GM18868 (cell line): Measurements from ENCODE around the gene GAMT.

Experiments used
- ATAC-seq: cut with Tn5 transposase; IDR thresholded peaks from one replicate; pipeline ENCODE4 v1.9.1; 2021; ENCODE audit warnings: mild to moderate bottlenecking, moderate library complexity; ENCODE audit not compliant: unreplicated experiment

Gene GAMT

DNA sequence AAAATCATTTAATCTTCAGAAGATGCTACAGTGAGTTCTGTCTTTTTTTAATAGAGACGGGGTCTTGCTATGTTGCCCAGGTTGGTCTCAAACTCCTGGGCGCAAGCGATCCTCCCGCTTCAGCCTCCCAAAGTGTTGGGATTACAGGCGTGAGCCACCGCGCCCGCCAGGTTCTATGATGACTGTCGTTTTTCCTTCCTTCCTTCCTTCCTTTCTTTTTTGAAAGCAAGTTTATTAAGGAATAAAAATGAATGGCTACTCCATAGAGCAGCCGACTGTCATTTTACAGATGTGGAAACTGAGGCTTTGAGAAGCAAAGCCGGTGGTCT, 511 bp upstream of the GAMT start:
- no peak for ATAC-seq

DNA sequence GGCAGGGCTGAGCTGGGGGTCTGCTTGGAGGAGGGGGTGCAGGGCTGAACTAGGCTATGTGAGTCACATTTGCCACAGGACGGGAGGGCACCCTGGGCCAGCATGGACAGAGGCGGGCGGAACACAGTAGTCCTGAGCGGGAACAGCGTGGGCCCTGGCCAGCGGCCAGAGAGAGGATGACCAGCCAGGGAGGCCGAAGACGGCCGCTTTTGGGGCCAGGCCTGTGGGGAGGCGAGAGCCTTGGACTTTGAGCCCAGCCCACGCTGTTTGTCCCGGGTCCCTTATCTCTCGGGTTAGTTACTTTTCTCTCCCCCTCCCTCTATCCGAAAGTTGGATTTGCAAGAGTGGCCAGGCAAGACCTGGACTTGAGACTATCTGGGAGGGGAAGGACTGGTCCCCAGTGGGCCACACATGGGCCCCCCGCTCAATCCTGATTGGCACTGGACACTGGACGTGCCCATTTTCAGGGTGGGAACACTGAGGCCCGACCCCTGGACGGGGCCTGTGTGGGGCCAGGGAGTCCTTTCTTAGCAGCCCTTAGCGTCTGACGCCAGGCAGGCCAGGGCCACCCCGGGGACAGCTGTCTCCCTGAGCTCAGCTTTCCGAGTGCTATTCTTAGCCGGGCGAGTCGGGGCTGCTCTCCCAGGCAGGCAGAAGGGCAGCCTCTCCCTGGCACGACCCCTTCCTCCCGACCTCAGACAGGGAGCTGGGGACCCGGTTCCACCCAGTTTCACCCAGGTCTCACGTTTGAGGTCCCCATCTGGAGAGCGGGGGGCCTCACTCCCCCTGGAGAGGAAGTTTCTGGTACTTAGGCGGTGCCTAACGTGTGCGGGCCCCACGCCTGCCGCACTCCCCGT, 833 bp downstream of the GAMT start:
- ATAC-seq: no peak

DNA sequence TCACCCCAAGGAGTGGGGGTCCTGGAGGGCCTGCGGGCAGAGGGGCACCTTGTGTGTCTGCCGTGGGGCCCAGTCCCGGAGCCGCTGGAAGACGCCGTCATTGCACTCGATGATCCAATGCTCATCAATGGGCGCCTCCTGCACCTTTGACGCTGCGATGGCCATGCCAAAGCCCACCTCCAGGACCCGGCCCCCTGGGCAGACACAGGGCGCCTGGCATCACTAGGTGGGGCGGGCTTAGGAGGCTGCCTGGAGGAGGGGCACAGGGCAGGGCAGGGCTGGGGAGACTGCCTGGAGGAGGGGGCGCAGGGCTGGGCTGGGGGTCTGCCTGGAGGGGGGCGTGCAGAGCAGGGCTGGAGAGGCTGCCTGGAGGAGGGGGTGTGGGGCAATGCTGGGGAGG, 1.6 kb downstream of the GAMT start:
- ATAC-seq: no peak

DNA sequence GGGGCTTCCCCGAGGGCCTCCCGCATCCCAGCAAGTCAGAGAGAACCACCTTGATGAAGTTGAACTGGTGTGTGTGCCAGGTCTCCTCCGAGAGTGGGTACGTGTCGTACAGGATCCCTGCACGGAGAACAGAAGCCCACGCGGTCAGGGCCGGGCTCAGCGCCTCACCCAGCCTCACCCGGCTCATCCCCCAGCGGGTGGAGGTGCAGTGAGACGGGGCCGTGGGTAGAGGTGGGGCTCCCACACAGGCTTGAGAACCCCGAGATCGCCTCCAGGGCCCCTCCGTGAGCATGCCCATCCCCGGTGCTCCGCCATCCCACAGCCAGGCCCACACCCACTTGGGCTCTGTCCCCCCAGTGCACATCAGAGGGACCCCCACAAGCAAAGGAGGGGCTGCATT, 2.3 kb downstream of the GAMT start:
- ATAC-seq: no peak

DNA sequence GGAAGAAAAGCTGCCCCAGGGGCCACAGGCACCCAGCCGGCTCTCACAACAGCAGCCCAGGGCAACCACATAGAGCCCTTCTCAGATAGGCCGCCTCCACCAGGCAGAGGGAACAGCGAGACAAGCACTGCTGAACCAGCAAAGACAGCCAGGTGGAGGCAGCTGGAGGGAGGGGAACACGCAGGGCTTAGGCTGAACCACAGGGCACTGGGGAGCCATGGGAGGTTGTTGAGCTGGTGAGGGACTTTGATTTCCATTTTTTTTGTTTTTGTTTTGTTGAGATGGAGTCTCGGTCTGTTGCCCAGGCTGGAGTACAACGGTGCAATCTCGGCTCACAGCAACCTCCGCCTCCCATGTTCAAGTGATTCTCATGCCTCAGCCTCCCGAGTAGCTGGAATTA, 3.5 kb downstream of the GAMT start:
- no peak for ATAC-seq

DNA sequence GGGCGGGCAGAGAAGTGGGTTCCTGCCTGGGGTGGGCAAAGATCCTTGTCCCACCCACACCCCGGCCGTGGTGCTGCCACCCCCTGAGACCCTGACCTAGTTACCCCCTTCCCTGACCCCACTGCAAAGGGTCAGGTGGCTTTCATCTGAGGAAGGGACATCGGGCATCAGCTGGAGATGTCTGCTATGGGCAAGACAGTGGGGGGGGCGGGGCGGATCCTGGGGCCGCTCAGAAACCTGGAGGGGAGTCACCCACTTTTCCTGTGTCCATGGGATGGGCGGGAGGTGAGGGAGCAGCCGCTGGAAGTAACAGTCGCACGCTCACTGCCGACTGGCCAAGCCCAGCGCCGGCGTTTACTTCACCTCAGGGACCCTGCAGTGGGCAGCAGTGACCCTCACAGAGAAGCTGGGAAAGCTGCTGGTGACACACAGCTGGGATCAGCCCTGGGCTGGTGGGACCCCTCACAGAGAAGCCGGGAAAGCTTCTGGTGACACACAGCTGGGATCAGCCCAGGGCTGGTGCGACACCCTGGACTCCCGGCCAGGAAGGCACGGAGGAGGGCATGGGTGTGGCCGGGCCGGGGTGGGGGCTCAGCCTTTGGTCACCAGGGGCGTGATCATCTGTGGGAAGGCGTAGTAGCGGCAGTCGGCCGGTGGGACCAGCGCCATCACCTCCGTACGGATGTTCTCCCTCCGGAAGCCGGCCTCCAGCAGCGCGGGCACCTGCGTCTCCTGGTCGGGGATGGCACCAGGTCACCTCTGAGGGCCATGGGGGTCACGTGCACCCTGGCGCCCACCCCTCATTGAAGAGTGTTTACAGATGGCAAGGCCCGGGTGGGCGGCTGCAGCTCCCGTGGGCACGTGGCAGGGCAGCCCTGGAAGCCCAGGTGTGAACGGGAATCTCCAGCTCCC, 4.3 kb downstream of the GAMT start:
- no peak for ATAC-seq

DNA sequence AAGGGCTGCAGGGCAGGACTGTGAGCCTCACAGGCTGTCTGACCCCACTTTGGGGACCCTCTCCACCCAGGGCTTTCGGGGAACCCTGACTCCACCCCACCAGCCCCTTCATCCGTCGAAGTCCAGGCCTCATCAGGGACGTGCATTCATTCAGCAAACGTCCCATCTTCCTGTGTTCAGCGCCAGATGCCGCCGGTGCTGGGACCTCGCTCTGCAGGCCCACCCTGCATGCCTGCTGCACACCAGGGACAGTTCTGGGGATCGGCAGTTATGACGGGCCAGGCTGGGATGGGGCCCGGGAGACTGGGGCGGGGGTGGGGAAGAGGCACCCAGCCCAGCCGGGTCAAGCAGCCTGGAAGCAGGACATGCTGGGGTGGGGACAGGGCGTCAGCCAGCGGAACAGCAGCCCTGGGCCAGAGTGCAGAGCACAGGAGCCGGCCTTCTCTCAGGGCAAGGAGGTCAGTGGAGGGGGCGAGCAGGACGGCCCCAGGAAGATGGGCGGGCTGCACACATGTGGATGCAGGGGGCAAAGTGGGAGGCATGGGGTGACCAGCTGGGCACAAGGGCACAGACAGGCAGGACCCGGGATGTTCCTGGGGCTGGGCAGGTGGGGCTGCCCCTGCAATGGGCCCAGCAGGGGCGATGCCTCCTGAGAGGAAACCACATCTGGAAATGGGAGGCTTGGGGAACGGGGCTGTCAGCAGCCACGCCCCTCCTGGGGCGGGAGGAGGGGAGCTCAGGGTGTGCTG, 5.1 kb downstream of the GAMT start:
- no peak for ATAC-seq

DNA sequence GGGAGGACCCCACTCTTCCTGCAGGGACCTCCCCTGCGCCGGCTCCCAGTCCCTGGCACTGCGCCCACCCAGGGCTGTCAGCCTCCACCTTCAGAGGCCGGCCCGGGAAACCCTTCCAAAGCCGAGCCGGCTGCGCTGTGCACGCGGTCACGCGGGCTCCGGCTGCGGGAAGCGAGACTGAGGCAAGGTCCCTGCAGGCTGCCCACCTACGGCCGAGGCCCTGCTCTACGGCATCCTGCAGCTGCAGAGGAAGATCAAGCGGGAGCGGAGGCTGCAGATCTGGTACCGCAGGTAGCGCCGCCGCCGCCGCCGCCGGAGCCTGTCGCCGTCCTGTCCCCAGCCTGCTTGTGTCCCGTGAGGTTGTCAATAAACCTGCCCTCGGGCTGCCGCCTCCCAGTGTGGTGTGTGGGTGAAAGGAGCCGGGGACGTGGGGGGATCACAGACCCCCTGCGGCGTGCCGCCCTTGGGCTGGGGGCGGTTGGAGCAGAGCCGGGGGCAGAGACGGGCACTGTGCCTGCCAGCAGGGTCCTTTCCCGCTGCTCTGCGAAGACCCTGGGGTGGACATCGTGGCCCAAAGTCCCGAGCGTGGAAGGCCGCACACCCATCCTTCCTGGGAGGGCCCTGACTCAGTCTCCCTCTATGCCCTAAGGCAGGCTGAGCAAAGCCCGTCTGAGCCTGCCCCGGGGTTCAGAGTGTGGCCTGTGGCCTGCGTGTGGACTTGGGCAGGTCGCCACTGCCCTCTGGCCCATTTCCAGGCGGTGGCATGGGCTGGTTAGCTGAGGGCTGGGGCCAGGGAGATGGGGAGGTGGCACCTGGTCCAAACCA, 5.9 kb downstream of the GAMT start:
- ATAC-seq: no peak

DNA sequence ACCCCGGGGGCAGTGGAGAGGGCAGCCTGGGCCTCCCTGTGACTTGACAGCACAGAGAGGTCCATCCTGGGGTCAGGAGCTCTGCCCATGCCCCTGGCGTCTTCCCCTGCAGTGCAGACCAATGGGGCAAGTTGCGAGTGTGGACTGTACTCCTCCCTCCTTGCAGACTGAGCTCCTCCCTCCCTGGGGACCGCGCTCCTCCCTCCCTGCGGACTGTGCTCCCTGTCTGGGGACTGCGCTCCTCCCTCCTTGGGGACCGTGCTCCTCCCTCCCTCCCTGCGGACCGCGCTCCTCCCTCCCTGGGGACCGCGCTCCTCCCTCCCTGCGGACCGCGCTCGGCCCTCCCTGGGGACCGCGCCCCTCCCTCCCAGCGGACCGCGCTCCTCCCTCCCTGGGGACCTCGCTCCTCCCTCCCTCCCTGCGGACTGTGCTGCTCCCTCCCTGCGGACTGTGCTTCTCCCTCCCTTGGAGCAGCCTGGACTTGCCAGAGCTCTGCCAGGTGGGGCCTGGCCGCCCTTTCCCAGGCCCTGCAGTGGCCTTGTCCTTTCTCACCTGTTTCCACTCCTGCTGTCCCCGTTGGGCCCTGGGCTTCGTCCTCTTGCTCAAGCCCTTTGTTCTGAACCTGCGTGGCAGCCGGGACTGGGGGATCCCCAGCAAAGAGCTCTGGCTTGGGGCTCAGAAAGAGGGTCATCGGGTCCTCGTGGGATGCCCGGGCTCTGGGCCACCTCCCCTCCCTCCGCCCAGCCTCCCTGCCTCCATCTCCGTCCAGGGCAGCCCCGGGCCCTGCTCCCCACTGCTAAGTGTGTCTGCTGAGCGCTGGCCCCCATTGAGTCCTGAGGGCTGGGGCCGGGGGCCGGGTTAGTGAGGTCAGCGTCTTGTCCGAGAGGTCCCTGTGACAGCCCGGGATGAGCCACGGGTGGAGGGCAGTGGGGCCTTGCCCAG, 6.8 kb downstream of the GAMT start:
- ATAC-seq: no peak

DNA sequence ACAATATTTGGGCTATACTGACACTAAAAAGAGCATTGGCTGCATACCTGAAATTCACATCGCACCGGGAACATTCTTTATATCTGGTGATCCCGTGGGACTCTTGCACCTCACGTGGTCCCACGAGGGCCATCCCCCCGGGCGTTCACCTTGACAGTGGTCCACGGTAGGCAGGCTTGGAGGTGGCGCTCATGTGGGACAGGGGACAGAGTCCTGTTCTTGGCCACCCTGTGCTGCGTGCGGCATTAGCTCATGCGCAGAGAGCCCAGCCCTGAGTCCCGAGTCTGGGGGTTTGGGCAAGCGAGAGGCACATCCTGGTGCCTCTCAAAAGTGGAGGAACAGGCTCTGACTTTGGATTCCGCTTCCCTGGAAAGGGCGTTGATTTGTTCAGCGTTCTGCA, 7.5 kb downstream of the GAMT start:
- no peak for ATAC-seq

DNA sequence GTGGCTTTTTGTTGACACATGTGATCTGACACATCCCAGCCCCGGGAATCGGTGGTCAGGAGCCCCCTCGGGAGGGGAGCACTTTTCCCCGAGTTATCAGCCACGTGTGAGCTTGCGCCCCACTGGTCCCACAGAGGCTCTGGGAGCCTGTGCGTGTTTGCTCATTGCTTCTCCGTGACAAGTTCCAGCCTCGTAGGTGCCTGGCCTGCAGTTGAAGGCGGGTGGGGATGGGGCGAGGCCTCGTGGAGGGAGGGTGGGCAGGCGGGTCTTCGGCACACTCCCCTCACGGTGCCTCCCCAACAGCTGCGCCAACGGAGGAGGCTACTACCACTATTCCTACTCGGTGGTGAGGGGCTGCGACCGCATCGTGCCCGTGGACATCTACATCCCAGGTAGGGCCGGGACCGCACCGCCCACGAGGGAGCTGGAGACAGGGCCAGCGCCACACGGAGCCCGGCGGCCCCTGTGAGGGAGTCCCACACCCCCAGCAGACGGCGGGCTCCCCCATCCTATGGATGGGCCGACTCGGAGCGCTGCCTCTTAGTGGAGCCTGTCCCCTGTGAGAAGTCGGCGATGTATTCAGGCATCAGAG, 8.3 kb downstream of the GAMT start:
- no peak for ATAC-seq

DNA sequence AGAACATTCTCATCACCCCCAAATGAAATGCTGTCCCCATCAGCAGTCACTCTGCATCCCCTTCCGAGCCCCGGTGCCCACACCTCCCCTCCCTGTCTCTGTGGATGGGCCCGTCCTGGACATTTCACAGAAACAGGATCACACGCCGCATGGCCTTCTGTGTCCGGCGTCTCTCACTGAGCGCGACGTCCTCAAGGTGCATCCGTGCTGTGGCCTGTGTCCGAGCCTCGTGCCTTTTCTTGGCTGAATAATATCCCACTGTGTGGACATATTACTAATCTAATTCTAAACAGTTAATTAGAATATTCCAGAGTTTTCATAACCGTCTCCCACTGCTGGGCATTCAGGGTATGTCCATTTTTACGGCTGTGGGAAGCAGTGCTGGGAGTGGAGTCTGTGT, 8.9 kb downstream of the GAMT start:
- ATAC-seq: no peak

DNA sequence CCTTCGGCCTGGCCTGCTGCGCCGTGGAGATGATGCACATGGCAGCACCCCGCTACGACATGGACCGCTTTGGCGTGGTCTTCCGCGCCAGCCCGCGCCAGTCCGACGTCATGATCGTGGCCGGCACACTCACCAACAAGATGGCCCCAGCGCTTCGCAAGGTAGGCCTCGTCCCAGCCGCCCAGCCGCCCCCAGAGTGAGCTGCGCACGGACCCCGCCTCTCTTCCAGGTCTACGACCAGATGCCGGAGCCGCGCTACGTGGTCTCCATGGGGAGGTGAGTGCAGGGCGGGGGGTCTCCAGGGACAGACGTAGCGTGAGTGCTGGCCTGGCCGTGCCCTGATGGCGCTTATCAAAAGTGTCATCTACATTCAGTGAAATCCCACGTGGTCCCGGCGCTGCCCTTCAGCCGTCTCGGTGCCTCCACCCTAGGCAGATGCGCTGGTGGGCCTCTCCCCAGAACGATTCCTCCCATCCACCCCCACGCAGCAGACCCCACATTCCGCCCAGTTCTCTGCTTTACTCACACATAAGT, 10.4 kb downstream of the GAMT start:
- ATAC-seq: no peak

DNA sequence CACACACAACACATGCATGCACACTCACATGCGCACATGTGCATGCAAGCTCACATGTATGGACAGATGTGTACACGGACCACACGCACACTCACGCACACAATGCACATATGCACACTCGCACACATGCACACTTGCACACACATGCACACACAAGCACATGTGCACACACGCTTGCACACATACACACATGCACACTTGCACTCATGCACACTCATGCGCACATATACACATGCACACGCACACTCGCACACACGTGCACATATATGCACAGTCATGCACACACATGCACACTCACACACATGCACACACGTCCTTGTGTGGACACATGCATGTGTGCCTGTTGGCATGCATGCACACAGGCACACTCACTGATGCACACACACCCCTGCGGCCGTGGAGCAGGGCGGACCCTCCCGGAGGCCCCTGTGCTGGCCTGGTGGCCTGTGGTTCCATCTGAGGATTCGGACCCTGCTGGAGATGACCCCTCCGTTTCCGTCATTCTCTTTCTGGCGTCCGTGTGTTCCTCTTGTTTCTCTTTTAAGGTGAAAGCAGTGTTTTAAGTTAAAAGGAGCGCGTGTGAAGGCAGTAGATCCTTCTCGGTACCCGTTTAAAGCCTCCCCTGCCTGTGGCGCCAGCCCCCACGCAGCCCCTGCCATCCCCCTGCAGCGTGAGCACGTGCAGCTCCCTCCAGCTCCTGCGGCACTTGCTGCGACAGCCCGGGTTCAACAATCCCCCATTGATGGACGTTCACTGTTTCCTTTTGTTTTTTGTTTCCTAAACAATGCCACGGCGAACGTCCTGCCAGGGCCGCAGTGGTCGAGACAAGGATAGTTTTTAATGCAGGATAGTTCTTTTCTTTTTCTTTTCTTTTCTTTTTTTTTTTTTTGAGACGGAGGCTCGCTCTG, 12.1 kb downstream of the GAMT start:
- no peak for ATAC-seq

DNA sequence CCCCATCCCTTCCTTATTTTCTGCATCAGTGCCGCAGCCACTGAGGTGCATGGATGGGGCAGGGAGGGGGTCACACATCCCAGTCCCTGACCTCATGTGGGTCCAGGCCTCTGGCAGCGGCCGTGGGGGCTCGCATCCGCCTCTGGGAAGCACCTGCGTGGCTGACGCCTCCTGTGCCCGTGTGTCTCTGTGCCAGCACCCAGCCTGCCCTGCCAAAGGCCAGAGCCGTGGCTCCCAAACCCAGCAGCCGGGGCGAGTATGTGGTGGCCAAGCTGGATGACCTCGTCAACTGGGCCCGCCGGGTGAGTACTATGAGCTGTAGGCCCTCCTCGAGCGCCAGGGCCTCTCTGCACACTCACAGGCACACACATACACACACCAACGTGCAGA, 12.7 kb downstream of the GAMT start:
- ATAC-seq: no peak

DNA sequence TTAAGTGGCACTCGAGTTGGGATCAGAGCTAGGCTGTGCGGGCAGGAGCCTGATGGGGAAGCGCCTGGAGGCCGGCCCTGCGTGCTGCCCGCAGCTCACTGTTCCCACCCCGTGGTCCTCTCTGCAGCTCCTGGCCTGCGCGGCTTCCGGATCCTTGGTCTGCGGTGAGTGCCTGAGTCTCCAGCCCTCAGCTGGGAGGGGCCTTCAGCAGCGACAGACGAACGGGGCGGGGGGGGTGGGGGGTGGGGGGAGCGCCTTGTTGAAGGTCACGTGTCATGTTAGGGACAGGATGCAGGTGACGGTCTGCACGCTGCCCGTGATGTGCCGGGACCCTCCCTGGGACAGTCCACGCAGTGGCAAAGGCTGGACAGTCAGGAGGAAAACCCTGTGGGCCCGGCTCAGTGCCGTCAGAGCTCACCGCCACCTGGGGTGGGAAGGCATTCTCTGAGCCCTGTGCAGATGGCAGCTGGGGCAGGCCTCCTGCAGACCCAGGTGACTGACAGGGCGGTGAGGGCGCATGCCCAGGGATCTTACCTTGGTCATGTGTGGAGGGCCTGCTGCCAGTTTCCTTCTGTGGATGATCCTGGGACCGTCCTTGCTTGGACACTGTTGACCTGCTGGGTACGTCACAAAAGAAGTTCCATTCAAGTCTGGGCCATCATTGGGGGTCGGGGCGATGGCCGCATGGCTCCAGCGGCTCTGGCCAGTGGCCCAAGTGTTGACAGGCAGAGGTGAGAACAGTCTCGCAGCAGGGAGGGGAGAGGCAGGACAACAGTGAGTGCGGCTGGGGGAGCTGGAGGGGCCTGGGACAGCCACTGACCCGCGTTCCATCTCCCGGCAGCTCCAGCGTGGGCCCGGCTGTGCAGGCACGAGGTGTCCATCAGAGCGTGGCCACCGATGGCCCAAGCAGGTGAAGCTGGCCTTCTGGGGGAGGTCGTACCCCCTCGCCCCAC, 13.4 kb downstream of the GAMT start:
- no peak for ATAC-seq
